BJ (cell line): Measurements from ENCODE around the gene RPL10A. TPM values are rescaled to one million over a fixed set of nuclear protein-coding genes. Genes with fewer than 3 reads are reported as not detected.

Experiments
- CTCF ChIA-PET: fragments of 350-600 bp; formaldehyde crosslinking; extraction: SDS; loops from one replicate; lab custom pipeline; 2021; ENCODE audit warnings: antibody characterized with exemption, inconsistent platforms; lab: Yijun Ruan, JAX
- POLR2A ChIA-PET: fragments of 300-600 bp; sonication (Branson Sonifier 250); formaldehyde crosslinking; extraction: SDS; loops from one replicate; lab custom pipeline; 2021; ENCODE audit warnings: antibody characterized with exemption; lab: Charles Lee
- DNase-seq: peaks from one replicate; pipeline ENCODE4 v3.0.0-alpha.2; 2011; ENCODE audit warnings: low read depth
- H3K27me3 ChIP-seq: 2 replicates; pipeline ENCODE4 v1.6.0; 2011; ENCODE audit warnings: low read length; ENCODE audit not compliant: control insufficient read depth, insufficient read depth
- H3K36me3 ChIP-seq: 2 replicates; pipeline ENCODE4 v1.5.1; 2011; ENCODE audit warnings: low read length; ENCODE audit not compliant: control insufficient read depth, insufficient read depth
- H3K4me3 ChIP-seq: 2 replicates; pipeline ENCODE4 v1.5.1; 2011; ENCODE audit warnings: low read depth, mild to moderate bottlenecking, control low read depth, low read length
- polyA plus RNA-seq: library from polyadenylated mRNA; depleted of rRNA; stranded (reverse); fragments of >200 nt; gene quantifications from 2 replicates; pipeline ENCODE4 v1.2.3, GENCODE V29; 2011
- TF ChIP-seq, protein P1 (sequence below): IDR thresholded peaks from 2 replicates; pipeline ENCODE4 v1.5.1; 2011; ENCODE audit warnings: low read depth, mild to moderate bottlenecking, control low read depth, inconsistent platforms, low read length, moderate library complexity; ENCODE audit not compliant: insufficient read depth

Gene RPL10A
- polyA plus RNA-seq, 1 experiment = 2,524 TPM

DNA sequence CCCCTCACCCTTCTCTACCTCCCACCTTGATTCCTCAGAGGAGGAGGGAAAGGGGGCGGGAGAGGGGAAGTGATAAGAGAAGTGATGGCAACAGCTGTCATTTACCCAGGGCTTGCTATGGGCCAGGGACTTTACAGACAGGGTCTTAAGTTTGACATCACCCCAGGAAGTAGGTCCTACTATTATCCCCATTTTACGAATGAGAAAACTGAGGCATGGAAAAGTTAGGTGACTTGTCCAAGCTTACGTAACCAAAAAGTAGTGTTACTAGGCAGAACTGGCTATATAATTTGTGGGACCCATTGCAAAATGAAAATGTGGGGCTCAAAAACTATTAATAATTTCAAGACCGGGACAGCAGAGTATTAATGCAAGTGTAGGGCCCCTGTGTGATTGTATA is 26.6 kb upstream of the RPL10A start:
- POLR2A ChIA-PET = no interaction called here

DNA sequence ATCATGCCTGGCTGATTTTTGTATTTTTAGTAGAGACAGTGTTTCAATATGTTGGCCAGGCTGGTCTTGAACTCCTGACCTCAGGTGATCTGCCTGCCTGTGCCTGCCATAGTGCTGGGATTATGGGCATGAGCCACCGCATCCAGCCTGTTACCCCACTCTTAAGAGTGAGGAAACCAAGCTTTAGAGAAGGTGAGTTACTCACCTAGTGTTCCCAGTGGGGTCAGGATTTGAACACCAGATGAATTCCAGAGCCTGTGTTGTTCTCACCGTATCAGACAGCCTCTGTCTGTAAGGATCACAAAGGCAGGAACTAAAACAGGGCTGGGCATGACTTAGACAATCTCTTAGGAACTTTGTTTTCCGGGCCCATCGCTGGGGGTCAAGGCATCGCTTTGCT is 25.5 kb upstream of the RPL10A start:
- CTCF ChIA-PET = interaction anchor here (1.0 to 2.8 kb wide), 3 partner anchors 23 to 101 kb away, joined by 3 to 9 read pairs (median 4); no protein-coding TSS in a partner anchor
- H3K4me3 ChIP-seq = no peak overlapping the region
- TF ChIP-seq, protein P1, sequence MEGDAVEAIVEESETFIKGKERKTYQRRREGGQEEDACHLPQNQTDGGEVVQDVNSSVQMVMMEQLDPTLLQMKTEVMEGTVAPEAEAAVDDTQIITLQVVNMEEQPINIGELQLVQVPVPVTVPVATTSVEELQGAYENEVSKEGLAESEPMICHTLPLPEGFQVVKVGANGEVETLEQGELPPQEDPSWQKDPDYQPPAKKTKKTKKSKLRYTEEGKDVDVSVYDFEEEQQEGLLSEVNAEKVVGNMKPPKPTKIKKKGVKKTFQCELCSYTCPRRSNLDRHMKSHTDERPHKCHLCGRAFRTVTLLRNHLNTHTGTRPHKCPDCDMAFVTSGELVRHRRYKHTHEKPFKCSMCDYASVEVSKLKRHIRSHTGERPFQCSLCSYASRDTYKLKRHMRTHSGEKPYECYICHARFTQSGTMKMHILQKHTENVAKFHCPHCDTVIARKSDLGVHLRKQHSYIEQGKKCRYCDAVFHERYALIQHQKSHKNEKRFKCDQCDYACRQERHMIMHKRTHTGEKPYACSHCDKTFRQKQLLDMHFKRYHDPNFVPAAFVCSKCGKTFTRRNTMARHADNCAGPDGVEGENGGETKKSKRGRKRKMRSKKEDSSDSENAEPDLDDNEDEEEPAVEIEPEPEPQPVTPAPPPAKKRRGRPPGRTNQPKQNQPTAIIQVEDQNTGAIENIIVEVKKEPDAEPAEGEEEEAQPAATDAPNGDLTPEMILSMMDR = no peak
- DNase-seq = no peak
- no peaks in the 10 kb centered on the region for H3K27me3 ChIP-seq
- H3K36me3 ChIP-seq = no peaks in the 10 kb centered on the region
- POLR2A ChIA-PET = no interaction called here

More for the DNA sequence above, 26.6 kb upstream of the RPL10A start:
- CTCF ChIA-PET = interaction anchor here (1.4 to 2.8 kb wide), 3 partner anchors 8 to 26 kb away, joined by 3 to 9 read pairs (median 6); no protein-coding TSS in a partner anchor
- TF ChIP-seq, protein P1 = no peak
- no peaks in the 10 kb centered on the region for H3K36me3 ChIP-seq
- no peaks in the 10 kb centered on the region for H3K27me3 ChIP-seq
- no peak for DNase-seq
- H3K4me3 ChIP-seq = no peak overlapping the region

DNA sequence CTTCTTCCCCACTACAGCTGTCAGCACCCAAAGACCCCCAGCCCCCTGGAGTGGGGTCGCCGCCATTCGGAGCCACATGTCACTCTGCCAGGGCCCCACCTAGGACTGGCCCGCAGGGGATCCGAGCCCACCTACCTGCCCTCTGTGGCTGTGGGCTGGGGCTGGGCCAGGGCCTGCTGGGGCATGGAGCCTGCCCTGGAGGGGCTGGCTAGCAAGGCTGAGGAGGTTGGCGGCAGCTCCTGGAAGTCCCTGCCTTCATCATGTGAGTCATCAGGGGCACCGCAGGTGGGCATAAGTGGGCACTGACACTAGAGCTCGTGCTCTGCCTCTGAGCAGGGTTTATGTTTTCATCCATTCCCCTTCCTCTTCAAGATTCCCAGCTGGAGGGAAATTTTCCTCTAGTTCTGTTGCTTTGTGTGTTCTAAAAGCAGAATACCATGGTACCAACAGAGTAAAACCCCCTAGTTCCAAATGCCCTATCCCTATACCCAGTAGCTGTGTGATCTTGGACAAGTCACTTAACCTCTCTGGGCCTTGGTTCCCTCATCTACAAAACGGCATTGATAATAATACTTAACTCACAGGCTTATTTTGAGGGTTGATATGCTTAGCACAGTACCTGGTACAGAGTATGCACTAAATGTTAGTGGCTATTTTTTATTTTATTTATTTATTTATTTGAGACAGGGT is 24.7 kb upstream of the RPL10A start:
- ChIA-PET POLR2A (no interaction called here), CTCF (interaction anchor here (1.0 to 2.8 kb wide), 4 partner anchors 9 to 102 kb away, joined by 3 to 9 read pairs (median 5); partner anchors contain the start of genes FANCE and PPARD)
- Histone ChIP-seq H3K4me3 (no peak overlapping the region), H3K27me3 (no peaks in the 10 kb centered on the region), H3K36me3 (no peaks in the 10 kb centered on the region)
- DNase-seq = no peak
- TF ChIP-seq, protein P1 = no peak

DNA sequence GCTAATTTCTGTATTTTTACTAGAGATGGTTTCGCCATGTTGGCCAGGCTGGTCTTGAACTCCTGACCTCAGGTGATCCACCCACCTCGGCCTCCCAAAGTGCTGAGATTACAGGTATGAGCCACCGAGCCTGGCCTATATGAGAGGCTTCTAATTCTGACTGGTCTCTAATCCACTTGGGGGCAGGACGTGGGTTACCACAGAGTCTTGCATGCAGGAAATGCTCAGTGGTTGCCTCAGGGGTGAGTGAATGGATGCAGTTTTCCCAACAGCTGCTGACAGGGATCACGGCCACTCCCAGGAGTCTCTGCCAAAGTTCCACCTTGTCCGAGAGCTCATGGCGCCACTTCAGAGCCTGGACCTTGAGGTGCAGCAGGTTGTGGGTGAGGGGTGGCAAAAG is 22.5 kb upstream of the RPL10A start:
- ChIA-PET CTCF (interaction anchor here (0.6 to 9.5 kb wide), 6 partner anchors 12 to 104 kb away, joined by 3 to 144 read pairs (median 4); partner anchors contain the start of gene PPARD), POLR2A (no interaction called here)
- TF ChIP-seq, protein P1 = no peak
- DNase-seq = no peak
- no peaks in the 10 kb centered on the region for H3K27me3 ChIP-seq
- H3K4me3 ChIP-seq = no peak overlapping the region
- no peaks in the 10 kb centered on the region for H3K36me3 ChIP-seq

DNA sequence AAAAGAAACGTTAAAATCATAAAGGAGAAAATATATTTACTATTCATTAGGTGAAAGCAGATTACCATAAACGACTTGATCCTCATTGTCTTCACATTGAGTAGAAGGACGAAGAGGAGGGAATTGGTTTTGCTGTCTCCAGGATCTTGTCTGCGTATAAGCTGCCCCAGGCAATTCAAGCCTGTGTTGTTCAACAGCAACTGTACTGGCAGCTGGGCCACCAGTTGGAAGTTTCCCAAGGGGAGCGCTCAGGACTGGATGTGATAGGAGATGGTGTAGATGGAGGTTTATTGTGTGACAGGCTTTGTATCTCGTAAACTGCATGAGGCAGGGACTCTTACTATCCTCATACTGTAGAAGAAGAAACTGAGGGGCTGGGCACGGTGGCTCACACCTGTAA is 20.0 kb upstream of the RPL10A start:
- H3K36me3 ChIP-seq = no peaks in the 10 kb centered on the region
- no peak for DNase-seq
- ChIA-PET POLR2A (no interaction called here), CTCF (interaction anchor here (1.0 to 9.5 kb wide), 10 partner anchors 11 to 151 kb away, joined by 3 to 144 read pairs (median 21); partner anchors contain the start of genes DEF6 and PPARD)
- TF ChIP-seq, protein P1 = no peak
- no peak overlapping the region for H3K4me3 ChIP-seq
- no peaks in the 10 kb centered on the region for H3K27me3 ChIP-seq
